GM18520 (cell line): ENCODE data around the gene OR4N5.

Experiments
- ATAC-seq: cut with Tn5 transposase; IDR thresholded peaks from one replicate; pipeline ENCODE4 v1.9.1; 2021; ENCODE audit not compliant: unreplicated experiment

OR4N5 gene

DNA sequence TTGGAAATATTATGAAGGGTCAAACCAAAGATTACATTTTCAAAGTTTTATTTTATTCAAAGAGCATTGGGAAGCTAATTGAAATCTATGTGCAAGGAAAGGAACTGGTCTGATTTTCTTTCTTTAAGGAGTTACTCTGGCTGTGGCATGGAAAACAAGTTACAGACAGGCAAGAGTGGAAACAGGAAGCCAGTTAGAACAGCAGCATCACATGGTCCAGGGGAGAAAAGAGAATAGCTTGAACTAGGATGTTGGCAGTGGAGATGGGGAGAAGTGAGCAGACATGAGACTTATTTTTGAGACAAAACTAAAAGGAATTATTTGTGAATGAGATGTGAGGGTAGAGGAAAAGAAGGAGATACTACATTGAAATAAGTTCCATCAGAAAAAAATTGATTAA lies 55.5 kb downstream of the OR4N5 start:
- no peak for ATAC-seq
